HG02623 (cell line): Measurements from ENCODE around the gene ZP1.

Source experiments
- ATAC-seq: cut with Tn5 transposase; IDR thresholded peaks from one replicate; pipeline ENCODE4 v1.9.1; 2021; ENCODE audit warnings: moderate library complexity; ENCODE audit not compliant: unreplicated experiment

The ZP1 gene

DNA sequence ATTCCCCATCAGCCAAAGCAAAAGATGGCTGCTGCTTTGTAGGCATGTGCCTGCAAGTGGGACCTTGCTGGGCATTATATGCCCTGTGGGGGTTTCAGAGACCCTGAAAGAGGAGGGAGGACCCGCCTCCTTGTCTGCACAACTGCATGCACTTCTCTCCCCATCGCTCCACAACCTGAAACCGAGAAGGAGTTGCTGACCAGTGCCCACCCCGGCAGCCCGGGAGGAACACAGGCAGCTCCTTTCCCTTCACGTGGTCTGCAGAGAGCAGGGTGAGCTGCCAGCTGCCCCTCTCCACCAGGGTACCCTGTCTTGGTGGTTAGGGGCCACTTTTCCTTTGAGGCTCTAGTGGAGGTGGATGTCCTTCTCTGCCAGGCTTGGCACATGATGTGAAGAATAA, 55.6 kb downstream of the ZP1 start:
- ATAC-seq = no peak

DNA sequence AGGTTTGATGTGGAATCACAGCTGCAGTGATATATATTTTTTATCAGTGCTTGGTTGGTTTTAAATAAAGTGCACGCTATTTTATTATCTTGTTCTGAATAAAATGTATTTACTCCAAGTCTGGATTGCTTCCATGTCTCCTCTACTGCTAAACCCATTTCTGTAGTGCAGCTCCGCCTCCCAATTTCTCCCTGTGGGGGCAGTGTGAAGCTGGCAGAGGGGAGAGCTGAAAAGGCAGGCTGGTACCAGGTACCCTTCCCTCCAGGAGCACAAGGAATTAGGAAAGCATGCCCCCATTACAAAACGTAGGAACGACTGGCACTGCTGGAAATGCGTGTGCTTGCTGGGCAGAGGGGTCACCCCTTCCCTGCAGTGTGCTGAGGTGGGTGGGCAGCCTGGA, 56.0 kb downstream of the ZP1 start:
- no peak for ATAC-seq

DNA sequence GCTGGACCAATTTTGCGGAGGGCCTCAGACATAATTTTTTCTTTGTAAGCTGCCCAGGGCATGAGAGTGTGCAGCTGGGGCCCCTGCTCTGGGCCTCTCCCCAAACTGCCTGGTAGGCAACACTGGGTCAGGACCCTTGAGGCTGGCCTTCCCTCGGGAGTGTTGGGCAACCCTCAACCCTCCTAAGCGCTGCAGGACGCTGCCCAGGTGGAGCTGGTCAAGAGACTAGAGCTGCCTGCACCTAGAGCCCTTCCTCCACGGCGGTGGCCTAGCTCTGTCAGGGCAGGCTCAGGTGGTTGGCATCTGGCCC, 56.4 kb downstream of the ZP1 start:
- ATAC-seq = no peak

DNA sequence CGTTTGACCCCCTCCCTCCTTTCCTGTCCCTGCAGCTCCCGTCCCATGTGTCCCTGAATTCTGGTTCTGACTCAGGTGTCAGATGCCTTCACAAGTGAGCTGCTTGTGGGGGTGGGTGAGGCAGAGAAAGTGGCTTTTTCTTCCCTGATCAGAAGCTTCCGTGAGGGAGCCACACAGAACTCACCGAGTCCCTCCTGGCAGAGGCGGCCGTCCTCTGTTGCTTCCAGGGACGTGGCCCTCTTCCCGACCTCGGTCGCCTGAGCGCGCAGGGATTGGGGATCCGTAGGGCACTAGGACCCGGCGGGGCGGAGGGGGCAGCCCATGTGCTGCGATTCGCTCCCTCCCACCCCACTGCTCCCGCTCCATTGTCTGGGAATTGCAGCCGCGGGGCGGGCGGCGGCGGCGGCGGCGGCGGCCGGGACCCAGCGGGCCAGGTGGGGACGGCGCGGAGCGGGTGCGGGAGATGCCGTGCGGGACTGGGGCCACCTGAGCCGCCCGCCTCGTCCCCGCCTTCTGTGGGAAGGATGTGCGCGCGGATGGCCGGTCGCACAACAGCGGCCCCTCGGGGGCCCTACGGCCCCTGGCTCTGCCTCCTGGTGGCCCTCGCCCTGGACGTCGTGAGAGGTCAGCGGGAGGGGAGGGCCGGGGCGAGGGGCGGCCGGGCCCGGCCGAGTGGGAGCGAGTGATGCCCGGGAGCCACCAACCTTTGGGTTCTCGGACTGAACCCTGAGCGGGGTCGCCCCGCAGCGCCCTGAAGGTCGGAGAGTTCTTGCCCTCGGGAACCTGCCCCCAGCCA, 57.0 kb downstream of the ZP1 start, which contains the start of gene TMEM132A:
Gene TMEM132A (plus strand): TSS at position 351 of the 796 bp plus-strand sequence. CDS start 174 bp downstream, at position 525.
- ATAC-seq = no peak
